UCSD-AML1 (cell line): Measurements from ENCODE around the gene ST6GALNAC3.
"Not testable (repeated sequence)": the region's sequence is repeated elsewhere in the genome, so short reads cannot be mapped to it uniquely, and the experiment has no call there.

ENCODE experiments used
- DNase-seq: peaks from one replicate; lab custom pipeline; 2025; ENCODE audit not compliant: unreplicated experiment; lab: John Stamatoyannopoulos, UW

The ST6GALNAC3 gene

GRCh38 chr1:76070538-76070937, 4.0 kb upstream of the ST6GALNAC3 start:
- no peak for DNase-seq

GRCh38 chr1:76073481-76073880, 1.1 kb upstream of the ST6GALNAC3 start:
- DNase-seq = no peak

GRCh38 chr1:76075188-76075489, 593 bp downstream of the ST6GALNAC3 start:
- DNase-seq = no peak

GRCh38 chr1:76075877-76076276, 1.3 kb downstream of the ST6GALNAC3 start:
- DNase-seq = no peak

GRCh38 chr1:76079475-76080227, 5.1 kb downstream of the ST6GALNAC3 start:
- DNase-seq = no peak

GRCh38 chr1:76080552-76081079, 6.1 kb downstream of the ST6GALNAC3 start:
- no peak for DNase-seq

- no peak for DNase-seq
These were observed 7.5 kb downstream of the ST6GALNAC3 start for GRCh38 chr1:76082062-76082461.

GRCh38 chr1:76083189-76083588, 8.6 kb downstream of the ST6GALNAC3 start:
- no peak for DNase-seq

- DNase-seq = no peak
These were observed 9.6 kb downstream of the ST6GALNAC3 start for GRCh38 chr1:76084029-76084627.

GRCh38 chr1:76084685-76085084, 10.1 kb downstream of the ST6GALNAC3 start:
- DNase-seq = no peak

- DNase-seq = no peak
These were observed 11.6 kb downstream of the ST6GALNAC3 start for GRCh38 chr1:76086109-76086508.

- DNase-seq = no peak
These were observed 12.1 kb downstream of the ST6GALNAC3 start for GRCh38 chr1:76086597-76086996.

- DNase-seq = no peak
These were observed 16.0 kb downstream of the ST6GALNAC3 start for GRCh38 chr1:76090283-76091203.

- no peak for DNase-seq
These were observed 18.3 kb downstream of the ST6GALNAC3 start for GRCh38 chr1:76092812-76093211.

GRCh38 chr1:76093522-76094312, 19.2 kb downstream of the ST6GALNAC3 start:
- DNase-seq = no peak

GRCh38 chr1:76095802-76096201, 21.3 kb downstream of the ST6GALNAC3 start:
- DNase-seq = no peak

GRCh38 chr1:76097064-76097463, 22.5 kb downstream of the ST6GALNAC3 start:
- DNase-seq = not testable (repeated sequence)

- no peak for DNase-seq
These were observed 24.3 kb downstream of the ST6GALNAC3 start for GRCh38 chr1:76098845-76099244.

- no peak for DNase-seq
These were observed 27.0 kb downstream of the ST6GALNAC3 start for GRCh38 chr1:76101548-76101947.

- no peak for DNase-seq
These were observed 27.5 kb downstream of the ST6GALNAC3 start for GRCh38 chr1:76102046-76102445.

- DNase-seq = no peak
These were observed 28.5 kb downstream of the ST6GALNAC3 start for GRCh38 chr1:76103034-76103433.
